EL (cell line): Measurements from ENCODE around the gene OR7C2.

Source experiments
- DNase-seq: peaks from one replicate; pipeline ENCODE4 v3.0.0-alpha.2; 2016

Gene OR7C2

DNA sequence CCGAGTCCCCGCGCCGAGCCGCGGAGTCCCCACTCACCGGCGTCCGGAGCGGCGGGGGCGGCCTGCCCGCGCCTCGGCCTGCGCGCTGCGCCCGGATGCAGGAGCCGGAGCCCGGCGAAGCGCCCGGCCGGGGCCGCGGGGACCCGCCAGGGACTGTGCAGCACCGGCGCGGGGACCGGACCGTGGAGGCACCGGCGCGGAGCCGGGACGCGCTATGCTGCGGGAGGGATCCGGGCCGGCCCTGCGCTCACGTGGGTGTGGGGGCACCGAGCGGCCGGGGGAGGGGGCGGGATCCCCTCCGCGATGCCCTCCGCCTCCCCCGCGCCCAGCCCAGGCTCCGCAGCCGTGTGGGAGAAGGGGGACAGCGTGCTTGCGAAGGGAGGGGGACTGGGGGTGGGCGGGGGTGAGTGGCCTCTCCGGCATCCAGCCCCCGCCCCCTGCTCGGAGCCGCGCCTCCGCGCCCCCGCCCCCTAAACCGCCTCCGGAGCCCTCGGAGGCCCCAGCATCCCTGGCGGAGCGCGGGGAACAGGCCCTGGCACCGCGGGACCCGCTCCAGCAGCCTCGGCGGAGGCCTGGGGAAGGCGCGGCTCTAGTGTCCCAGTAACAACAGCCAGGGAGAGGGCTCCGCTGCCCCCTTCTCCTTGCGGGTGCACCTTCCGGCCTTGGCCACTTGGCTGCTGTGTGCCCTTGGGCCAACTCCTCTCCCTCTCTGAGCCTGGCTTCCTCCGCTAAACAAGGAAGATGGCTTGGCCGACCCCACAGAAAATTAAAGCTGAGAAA is 38.4 kb downstream of the OR7C2 start, which contains the start of gene SLC1A6:
Gene SLC1A6, minus strand, starts transcription at position 389 of the 780 bp plus-strand sequence. CDS start 6,954 bp downstream, outside the sequence.
- DNase-seq = no peak

GRCh38 chr19:14985133-14985532 is 43.8 kb downstream of the OR7C2 start:
- no peak for DNase-seq
